Activated CD8-positive, alpha-beta T cell treated with anti-CD3 and anti-CD28 coated beads, Interleukin-2, amount 10 ng/mL, durations not matched to agents 7 days and 5 days (primary cell): Measurements from ENCODE around the gene CDYL. TPM values are rescaled to one million over a fixed set of nuclear protein-coding genes. Genes with fewer than 3 reads are reported as not detected.

Source experiments
- ATAC-seq: fragments of 150-1000 bp; cut with Tn5 transposase; one replicate; pipeline ENCODE4 v1.10.0; 2021; ENCODE audit warnings: moderate library complexity
- CTCF ChIA-PET: fragments of 350-600 bp; sonication (Branson Sonifier 250); formaldehyde crosslinking; loops from one replicate; lab custom pipeline; 2021; ENCODE audit warnings: antibody characterized with exemption; lab: Charles Lee
- POLR2A ChIA-PET: fragments of 350-600 bp; sonication (Branson Sonifier 250); formaldehyde crosslinking; loops from one replicate; lab custom pipeline; 2021; ENCODE audit warnings: antibody characterized with exemption; lab: Charles Lee
- DNase-seq: peaks from one replicate; pipeline ENCODE4 v3.0.0-alpha.2; 2020
- H3K27ac Mint-ChIP-seq: one replicate; pipeline ENCODE4 v1.8.0; 2021; ENCODE audit warnings: mild to moderate bottlenecking, mixed read lengths
- H3K27me3 Mint-ChIP-seq: one replicate; pipeline ENCODE4 v1.8.0; 2021; ENCODE audit warnings: low read depth, mixed read lengths
- H3K36me3 Mint-ChIP-seq: one replicate; pipeline ENCODE4 v1.8.0; 2021; ENCODE audit warnings: low read depth, mixed read lengths
- H3K4me1 Mint-ChIP-seq: one replicate; pipeline ENCODE4 v1.8.0; 2021; ENCODE audit warnings: low read depth, mixed read lengths
- H3K4me3 Mint-ChIP-seq: one replicate; pipeline ENCODE4 v1.8.0; 2021; ENCODE audit warnings: mild to moderate bottlenecking, mixed read lengths
- H3K9me3 Mint-ChIP-seq: one replicate; pipeline ENCODE4 v1.8.0; 2022; ENCODE audit warnings: mixed read lengths; ENCODE audit not compliant: insufficient read depth
- total RNA-seq, 2 experiments: library from RNA; stranded (reverse); gene quantifications; one replicate each; pipeline ENCODE4 v1.2.3, GENCODE V29; 2021

The CDYL gene
- total RNA-seq, result 10 to 100 TPM; 32.5 to 36.3 TPM

GRCh38 chr6:4776131-4776492 lies at the start of gene CDYL:
CDYL (plus strand) TSS chr6:4776404; CDS start chr6:4776784, 380 bp downstream.
- H3K36me3 Mint-ChIP-seq, result peaks cover 12% of the 10 kb centered on the region
- H3K9me3 Mint-ChIP-seq, result peaks cover 9% of the 10 kb centered on the region
- DNase-seq (peak; percentile 89), ATAC-seq (peak; percentile 83)
- H3K4me3 Mint-ChIP-seq, result peak within 1 kb of the TSS; percentile 83
- POLR2A ChIA-PET, result interaction anchor here (1.0 to 1.7 kb wide), 3 partner anchors 10 to 132 kb away, joined by 3 to 9 read pairs (median 6); no protein-coding TSS in a partner anchor
- peak within 1 kb of the TSS; percentile 85 for H3K27ac Mint-ChIP-seq
- H3K4me1 Mint-ChIP-seq, result peaks cover 39% of the 10 kb centered on the region
- H3K27me3 Mint-ChIP-seq, result peaks cover 24% of the 10 kb centered on the region
- CTCF ChIA-PET, result interaction anchor here (1.0 to 2.4 kb wide), 3 partner anchors 14 to 228 kb away, joined by 3 to 13 read pairs (median 6); partner anchors contain the start of gene RPP40

- ATAC-seq (no peak), DNase-seq (no peak)
- Mint-ChIP-seq H3K36me3 (no peaks in the 10 kb centered on the region), H3K27me3 (peaks cover 6% of the 10 kb centered on the region), H3K4me3 (no peak overlapping the region), H3K4me1 (peaks cover 4% of the 10 kb centered on the region), H3K27ac (no peak overlapping the region), H3K9me3 (no peaks in the 10 kb centered on the region)
- ChIA-PET CTCF (interaction anchor here (1.4 kb wide), 1 partner anchor 209 kb away, joined by 4 read pairs; no protein-coding TSS in a partner anchor), POLR2A (no interaction called here)
Measured at GRCh38 chr6:4726645-4727044, 49.6 kb upstream of the CDYL start.

- ATAC-seq, result no peak
- Mint-ChIP-seq H3K27ac (no peak overlapping the region), H3K27me3 (peaks cover 6% of the 10 kb centered on the region), H3K4me3 (no peak overlapping the region), H3K9me3 (no peaks in the 10 kb centered on the region), H3K36me3 (no peaks in the 10 kb centered on the region), H3K4me1 (peaks cover 4% of the 10 kb centered on the region)
- POLR2A ChIA-PET, result no interaction called here
- DNase-seq, result no peak
- CTCF ChIA-PET, result interaction anchor here (1.4 kb wide), 1 partner anchor 209 kb away, joined by 4 read pairs; no protein-coding TSS in a partner anchor
Measured at GRCh38 chr6:4727217-4727616, 49.0 kb upstream of the CDYL start.

GRCh38 chr6:4727671-4728435 lies 48.4 kb upstream of the CDYL start:
- POLR2A ChIA-PET, result no interaction called here
- no peak overlapping the region for H3K4me3 Mint-ChIP-seq
- H3K27ac Mint-ChIP-seq, result no peak overlapping the region
- CTCF ChIA-PET, result interaction anchor here (1.4 kb wide), 1 partner anchor 208 kb away, joined by 4 read pairs; no protein-coding TSS in a partner anchor
- H3K4me1 Mint-ChIP-seq, result peaks cover 4% of the 10 kb centered on the region
- no peaks in the 10 kb centered on the region for H3K36me3 Mint-ChIP-seq
- ATAC-seq, result no peak
- peaks cover 6% of the 10 kb centered on the region for H3K27me3 Mint-ChIP-seq
- H3K9me3 Mint-ChIP-seq, result no peaks in the 10 kb centered on the region
- DNase-seq, result no peak

- H3K4me1 Mint-ChIP-seq, result peaks cover 4% of the 10 kb centered on the region
- ChIA-PET POLR2A (no interaction called here), CTCF (no interaction called here)
- no peak overlapping the region for H3K27ac Mint-ChIP-seq
- H3K36me3 Mint-ChIP-seq, result no peaks in the 10 kb centered on the region
- DNase-seq, result no peak
- no peaks in the 10 kb centered on the region for H3K9me3 Mint-ChIP-seq
- H3K4me3 Mint-ChIP-seq, result no peak overlapping the region
- H3K27me3 Mint-ChIP-seq, result peaks cover 6% of the 10 kb centered on the region
- ATAC-seq, result no peak
Measured at GRCh38 chr6:4728436-4728769, 47.8 kb upstream of the CDYL start.

- CTCF ChIA-PET, result no interaction called here
- Mint-ChIP-seq H3K27me3 (peaks cover 6% of the 10 kb centered on the region), H3K4me1 (peaks cover 4% of the 10 kb centered on the region), H3K4me3 (no peak overlapping the region), H3K36me3 (no peaks in the 10 kb centered on the region), H3K27ac (no peak overlapping the region), H3K9me3 (no peaks in the 10 kb centered on the region)
- no peak for ATAC-seq
- POLR2A ChIA-PET, result no interaction called here
- DNase-seq, result no peak
Measured at GRCh38 chr6:4728926-4729325, 47.3 kb upstream of the CDYL start.

- DNase-seq (no peak), ATAC-seq (no peak)
- Mint-ChIP-seq H3K27ac (no peak overlapping the region), H3K9me3 (no peaks in the 10 kb centered on the region), H3K4me3 (no peak overlapping the region), H3K36me3 (no peaks in the 10 kb centered on the region), H3K27me3 (peaks cover 6% of the 10 kb centered on the region), H3K4me1 (peaks cover 4% of the 10 kb centered on the region)
- ChIA-PET POLR2A (interaction anchor here (0.6 kb wide), 2 partner anchors 45 to 209 kb away, joined by 3 read pairs; no protein-coding TSS in a partner anchor), CTCF (no interaction called here)
Measured at GRCh38 chr6:4731996-4732395, 44.2 kb upstream of the CDYL start.

GRCh38 chr6:4732691-4733315 lies 43.4 kb upstream of the CDYL start:
- POLR2A ChIA-PET, result interaction anchor here (0.6 kb wide), 1 partner anchor 210 kb away, joined by 3 read pairs; no protein-coding TSS in a partner anchor
- CTCF ChIA-PET, result no interaction called here

GRCh38 chr6:4736371-4736873 lies 39.8 kb upstream of the CDYL start:
- peaks cover 2% of the 10 kb centered on the region for H3K27me3 Mint-ChIP-seq
- H3K4me3 Mint-ChIP-seq, result no peak overlapping the region
- DNase-seq (no peak), ATAC-seq (no peak)
- no peak overlapping the region for H3K27ac Mint-ChIP-seq
- H3K36me3 Mint-ChIP-seq, result no peaks in the 10 kb centered on the region
- POLR2A ChIA-PET, result no interaction called here
- no peaks in the 10 kb centered on the region for H3K9me3 Mint-ChIP-seq
- H3K4me1 Mint-ChIP-seq, result no peaks in the 10 kb centered on the region
- CTCF ChIA-PET, result interaction anchor here (0.7 kb wide), 1 partner anchor 15 kb away, joined by 3 read pairs; no protein-coding TSS in a partner anchor

More at GRCh38 chr6:4732691-4733315, 43.4 kb upstream of the CDYL start:
- Mint-ChIP-seq H3K27ac (no peak overlapping the region), H3K36me3 (no peaks in the 10 kb centered on the region), H3K4me3 (no peak overlapping the region), H3K27me3 (no peaks in the 10 kb centered on the region), H3K9me3 (no peaks in the 10 kb centered on the region), H3K4me1 (peaks cover under 1% of the 10 kb centered on the region)
- no peak for ATAC-seq
- no peak for DNase-seq

GRCh38 chr6:4740032-4740431 lies 36.2 kb upstream of the CDYL start:
- Mint-ChIP-seq H3K27me3 (peaks cover 4% of the 10 kb centered on the region), H3K36me3 (no peaks in the 10 kb centered on the region), H3K4me1 (no peaks in the 10 kb centered on the region), H3K9me3 (no peaks in the 10 kb centered on the region), H3K4me3 (no peak overlapping the region), H3K27ac (no peak overlapping the region)
- DNase-seq, result no peak
- ChIA-PET CTCF (no interaction called here), POLR2A (no interaction called here)
- ATAC-seq, result no peak

- POLR2A ChIA-PET, result no interaction called here
- CTCF ChIA-PET, result no interaction called here
Measured at GRCh38 chr6:4743062-4743461, 33.1 kb upstream of the CDYL start.

GRCh38 chr6:4743926-4744325 lies 32.3 kb upstream of the CDYL start:
- Mint-ChIP-seq H3K36me3 (no peaks in the 10 kb centered on the region), H3K4me1 (no peaks in the 10 kb centered on the region), H3K27ac (no peak overlapping the region), H3K9me3 (no peaks in the 10 kb centered on the region), H3K27me3 (peaks cover 5% of the 10 kb centered on the region), H3K4me3 (no peak overlapping the region)
- POLR2A ChIA-PET, result no interaction called here
- ATAC-seq (no peak), DNase-seq (no peak)
- CTCF ChIA-PET, result no interaction called here

More at GRCh38 chr6:4743062-4743461, 33.1 kb upstream of the CDYL start:
- no peak for DNase-seq
- Mint-ChIP-seq H3K9me3 (no peaks in the 10 kb centered on the region), H3K36me3 (no peaks in the 10 kb centered on the region), H3K27me3 (peaks cover 4% of the 10 kb centered on the region), H3K27ac (no peak overlapping the region), H3K4me3 (no peak overlapping the region), H3K4me1 (no peaks in the 10 kb centered on the region)
- no peak for ATAC-seq
